Activated CD8-positive, alpha-beta memory T cell treated with anti-CD3 and anti-CD28 coated beads for 24 hours (primary cell): ENCODE measurements around the gene SNAP47.
A peak's percentile ranks its signal among the peaks of the same experiment; 100 is the strongest.

ENCODE experiments used
- DNase-seq: peaks from one replicate; pipeline ENCODE4 v3.0.0-alpha.2; 2020

Gene SNAP47

DNA sequence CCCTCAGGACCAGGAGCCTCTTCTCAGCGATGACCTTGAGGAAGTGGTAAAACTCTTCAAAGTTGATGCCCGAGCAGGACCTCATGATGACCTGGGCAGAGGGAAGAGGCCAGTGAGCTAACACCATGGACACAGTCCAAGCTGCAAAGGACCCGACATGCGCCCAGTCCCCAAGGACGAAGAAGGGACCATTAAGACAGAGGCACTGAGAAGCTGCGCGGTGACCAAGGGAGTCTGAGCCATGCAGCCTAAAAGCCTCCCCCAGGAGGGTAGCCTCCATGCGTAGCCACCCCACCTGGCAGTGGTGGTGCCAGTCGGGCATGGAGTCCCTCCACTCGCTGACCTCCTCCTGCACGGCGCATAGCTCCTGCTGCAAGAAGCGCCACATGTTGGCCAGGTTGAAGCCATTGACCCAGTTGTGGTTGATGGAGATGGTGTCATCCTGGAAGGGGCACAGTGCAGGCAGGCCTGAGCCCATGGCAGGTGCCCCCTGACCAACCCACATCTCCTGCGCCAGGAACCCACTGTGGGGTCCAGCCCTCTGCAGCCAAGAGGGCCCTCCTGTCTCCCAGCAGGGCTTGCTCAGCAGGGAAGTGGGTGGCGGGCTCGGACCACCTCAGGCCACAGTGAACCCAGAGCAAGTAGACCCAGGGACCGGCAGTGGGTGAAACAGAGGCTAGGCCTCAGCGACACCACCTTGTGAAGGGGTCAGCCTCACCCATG is 2.5 kb upstream of the SNAP47 start:
- peak; percentile 54 for DNase-seq

DNA sequence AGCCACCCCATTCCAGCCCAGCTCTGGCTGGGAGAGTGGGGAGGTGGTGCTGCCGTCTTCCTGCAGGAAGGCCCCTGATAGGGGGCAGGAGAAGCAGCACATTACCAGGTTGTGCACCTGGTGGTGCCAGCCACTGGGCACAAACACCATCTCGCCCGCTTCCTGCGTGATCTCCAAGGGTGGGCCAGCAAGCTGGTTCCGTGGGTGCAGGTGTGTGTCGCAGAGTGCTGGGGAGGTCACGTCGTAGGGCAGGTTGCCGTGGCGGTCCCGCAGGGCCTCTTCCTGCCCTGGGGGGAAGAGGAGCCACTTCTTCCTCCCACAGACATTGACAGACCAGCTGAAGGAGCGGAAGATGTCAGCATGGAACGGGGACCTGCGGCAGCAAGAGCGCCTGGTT is 1.9 kb upstream of the SNAP47 start:
- DNase-seq: no peak

DNA sequence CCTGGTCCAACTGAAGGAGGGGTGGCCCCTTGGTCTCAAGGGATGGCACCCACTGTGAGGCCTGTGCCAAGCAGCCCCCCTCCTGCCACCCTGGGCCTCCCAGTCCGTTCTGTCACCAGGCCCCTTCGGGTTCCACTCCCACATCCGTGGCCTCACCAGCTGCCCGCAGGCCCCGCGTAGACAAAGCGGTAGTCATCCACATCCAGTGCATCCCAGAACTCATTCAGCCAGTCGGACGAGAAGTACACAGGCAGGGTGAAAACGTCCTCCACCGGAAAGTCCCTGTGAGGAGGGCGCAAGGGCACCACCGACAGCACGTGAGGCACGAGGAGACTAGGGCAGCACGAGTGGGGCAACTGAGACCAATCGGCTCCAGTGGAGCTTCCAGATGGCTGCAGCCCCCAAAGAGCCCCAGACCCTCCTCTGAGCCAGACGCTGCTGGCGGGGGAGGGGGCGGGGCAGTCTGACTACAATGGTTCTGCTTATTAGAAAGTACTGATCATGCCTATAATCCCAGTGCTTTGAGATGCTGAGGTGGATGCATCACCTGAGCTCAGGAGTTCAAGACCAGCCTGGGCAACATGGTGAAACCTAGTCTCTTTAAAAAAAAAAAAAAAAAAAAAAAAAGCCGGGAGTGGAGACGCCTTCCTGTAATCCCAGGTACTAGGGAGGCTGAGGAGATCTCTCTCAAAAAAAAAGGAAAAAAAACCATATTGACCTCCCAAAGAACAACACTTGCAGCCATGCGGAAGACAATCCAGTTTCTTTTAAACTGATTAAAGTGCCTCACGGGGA is 1.3 kb upstream of the SNAP47 start:
- DNase-seq: peak; percentile 50

DNA sequence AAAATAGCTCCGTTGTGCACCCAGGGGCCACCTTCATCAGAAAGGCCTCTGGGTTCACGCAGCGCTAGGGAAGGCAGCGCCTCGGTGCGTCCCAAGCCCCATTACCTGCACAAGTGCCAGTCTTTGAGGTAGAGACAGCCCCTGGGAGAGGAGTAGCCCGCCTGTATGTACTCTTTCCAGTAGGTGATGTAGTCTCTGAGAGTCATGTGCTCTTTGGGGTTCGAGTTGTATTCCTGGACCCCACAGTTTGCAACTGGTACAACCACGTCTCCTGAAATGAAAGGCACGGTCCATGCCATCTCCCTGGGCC is 734 bp upstream of the SNAP47 start:
- no peak for DNase-seq

DNA sequence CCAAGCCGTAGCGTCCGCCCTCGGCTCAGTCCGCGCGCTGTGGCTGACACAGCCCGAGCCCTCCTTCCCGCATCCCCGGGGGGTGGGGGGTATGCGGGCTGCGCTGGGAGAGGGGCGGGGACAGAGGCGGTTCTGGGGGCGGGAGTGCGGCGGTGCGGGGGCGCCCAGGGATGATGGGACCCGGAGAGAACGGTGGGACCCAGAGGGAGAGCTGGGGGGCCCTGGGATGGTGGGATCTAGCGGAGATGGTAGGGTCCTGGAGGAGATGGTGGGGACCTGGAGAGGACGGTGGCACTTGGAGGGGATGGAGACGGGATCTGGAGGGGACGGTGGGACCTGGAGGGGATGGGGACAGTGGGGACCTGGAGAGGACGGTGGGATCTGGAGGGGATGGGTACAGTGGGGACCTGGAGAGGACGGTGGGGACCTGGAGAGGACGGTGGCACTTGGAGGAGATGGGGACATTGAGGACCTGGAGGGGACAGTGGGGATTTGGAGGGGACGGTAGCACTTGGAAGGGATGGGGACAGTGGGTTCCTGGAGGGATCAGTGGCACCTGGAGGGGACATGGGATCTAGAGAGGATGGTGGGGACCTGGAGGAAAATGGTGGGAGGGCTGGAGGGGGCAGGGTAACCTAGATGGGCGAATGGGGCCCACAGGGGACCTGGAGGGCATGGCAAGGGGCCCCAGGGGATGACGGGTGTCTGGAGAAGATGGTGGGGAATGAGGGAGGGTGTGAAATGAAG is 477 bp downstream of the SNAP47 start:
- DNase-seq: peak; percentile 62

DNA sequence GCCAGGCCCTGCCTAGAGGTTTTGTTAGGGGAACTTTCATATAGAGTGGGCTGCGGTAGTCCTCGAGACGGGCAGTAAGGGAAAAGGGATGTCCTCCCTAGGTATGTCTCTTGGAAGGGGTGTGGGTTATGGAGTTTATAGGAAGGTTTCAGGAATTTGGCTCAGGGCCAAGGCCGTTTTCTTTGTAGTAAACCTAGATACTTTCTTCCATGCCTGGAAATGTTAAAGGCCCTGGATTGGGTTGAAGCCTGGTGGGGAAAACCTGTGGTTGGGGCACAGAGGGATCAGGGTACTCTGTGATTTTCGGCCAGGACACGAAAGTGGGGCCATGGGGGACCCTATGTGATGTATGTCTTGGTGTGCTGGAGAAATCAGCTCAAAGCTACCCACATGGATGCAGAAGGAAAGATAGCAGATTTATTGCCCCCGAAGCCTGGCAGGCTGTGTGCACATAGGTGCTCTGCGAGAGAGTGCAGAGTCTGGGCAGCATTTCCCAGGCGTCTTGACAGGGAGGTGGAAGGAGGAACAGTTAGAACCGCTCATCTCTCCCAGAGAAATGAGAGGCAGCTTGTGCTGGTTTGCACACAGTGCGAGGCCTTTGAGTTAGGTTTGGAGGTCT is 1.7 kb downstream of the SNAP47 start:
- peak; percentile 50 for DNase-seq

DNA sequence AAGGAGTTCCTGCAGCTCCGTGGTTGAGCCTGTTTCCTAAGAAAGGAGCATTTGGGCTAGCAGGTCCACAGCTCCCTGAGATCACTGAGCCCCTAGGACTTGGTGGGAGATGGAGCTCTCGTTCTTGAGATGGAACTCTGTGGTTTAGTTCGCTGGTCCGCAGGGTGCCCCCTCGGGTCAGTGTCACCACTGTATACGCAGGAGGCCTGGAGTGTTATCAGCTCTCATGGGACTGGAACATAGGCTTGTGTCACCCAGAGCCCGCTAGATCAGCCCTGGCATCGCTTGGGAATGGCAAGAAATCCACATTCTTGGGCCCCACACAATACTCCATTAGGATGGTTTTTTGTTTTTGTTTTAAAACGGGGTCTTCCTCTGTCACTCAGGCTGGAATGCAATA is 3.6 kb downstream of the SNAP47 start:
- peak; percentile 41 for DNase-seq

DNA sequence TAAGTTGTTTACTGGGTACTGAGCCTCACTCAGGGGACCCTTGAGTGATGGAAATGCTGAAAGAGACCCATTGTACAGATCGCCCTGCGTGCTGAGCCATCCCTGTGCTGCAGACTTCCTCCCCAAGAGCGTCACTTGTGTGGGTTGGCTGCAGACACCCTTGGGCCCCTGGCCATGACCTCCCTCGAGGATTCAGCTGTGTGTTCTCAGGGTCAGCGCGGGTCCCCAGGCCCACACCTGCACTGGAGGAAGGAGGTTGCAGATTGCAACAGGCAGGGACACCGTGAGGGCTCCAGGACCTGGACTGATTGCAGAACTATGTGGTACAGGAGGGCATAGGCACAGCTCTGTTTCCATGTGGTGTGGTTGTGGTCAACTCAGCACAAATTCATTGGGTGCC is 4.4 kb downstream of the SNAP47 start:
- DNase-seq: no peak

DNA sequence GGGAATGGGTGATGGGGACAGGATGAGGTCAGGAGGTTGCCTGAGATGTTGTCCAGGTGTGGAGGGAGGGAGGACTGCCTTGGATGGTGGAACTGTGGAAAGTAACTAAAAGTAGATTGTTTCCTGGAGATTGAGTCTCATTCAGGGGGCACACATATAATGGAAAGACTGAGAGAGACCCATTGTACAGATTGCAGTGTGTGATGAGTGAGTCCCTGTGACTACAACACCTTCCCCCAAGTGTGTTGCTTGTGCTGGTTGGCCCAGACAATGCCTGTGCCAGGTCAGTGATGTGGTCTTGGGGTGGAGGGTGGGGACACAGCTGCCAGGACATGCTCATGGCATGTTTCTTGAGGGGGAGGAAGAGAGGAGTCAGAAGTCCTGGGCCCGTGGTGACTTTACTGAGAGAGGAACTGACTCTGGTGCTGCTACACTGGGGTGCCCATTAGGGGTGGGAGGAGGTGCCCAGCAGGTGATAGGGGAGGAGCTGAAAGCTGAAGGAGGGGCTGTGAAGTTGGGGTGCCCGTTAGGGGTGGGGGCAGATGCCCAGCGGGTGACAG is 5.2 kb downstream of the SNAP47 start:
- DNase-seq: no peak

DNA sequence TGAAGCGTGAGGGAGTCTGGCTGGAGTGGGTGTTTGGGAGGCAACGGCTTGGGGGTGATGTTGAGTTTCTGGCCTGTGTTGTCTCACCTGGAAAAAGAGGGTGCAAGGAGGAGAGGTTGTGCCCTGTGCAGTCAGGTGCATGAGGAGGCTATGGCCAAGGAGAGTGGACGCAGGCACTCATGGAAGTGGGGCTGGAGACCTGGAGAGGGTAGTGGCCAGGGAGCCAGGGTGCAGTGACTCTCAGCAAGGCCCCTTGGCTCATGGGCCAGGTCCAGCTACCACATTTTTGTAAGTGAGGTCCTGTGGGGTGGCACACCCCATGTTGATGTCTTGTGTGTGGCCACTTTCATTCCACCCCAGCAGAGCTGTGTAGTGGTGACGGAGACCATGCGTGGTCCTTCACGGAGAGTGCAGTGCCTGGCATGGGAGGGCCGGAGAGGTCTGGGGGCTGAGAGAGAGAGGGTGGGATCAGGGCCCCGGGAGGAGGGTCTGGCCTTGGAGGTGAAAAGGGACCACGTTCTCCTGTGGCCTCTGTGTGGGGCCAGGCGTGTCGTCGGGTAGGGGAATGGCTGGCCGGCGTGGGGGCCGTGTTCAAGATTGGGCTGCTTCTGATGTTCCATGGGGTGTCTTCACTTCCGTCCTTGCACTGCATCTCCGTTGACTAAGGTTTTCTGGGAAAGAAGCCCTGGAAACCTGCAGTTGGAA is 6.1 kb downstream of the SNAP47 start:
- DNase-seq: no peak

DNA sequence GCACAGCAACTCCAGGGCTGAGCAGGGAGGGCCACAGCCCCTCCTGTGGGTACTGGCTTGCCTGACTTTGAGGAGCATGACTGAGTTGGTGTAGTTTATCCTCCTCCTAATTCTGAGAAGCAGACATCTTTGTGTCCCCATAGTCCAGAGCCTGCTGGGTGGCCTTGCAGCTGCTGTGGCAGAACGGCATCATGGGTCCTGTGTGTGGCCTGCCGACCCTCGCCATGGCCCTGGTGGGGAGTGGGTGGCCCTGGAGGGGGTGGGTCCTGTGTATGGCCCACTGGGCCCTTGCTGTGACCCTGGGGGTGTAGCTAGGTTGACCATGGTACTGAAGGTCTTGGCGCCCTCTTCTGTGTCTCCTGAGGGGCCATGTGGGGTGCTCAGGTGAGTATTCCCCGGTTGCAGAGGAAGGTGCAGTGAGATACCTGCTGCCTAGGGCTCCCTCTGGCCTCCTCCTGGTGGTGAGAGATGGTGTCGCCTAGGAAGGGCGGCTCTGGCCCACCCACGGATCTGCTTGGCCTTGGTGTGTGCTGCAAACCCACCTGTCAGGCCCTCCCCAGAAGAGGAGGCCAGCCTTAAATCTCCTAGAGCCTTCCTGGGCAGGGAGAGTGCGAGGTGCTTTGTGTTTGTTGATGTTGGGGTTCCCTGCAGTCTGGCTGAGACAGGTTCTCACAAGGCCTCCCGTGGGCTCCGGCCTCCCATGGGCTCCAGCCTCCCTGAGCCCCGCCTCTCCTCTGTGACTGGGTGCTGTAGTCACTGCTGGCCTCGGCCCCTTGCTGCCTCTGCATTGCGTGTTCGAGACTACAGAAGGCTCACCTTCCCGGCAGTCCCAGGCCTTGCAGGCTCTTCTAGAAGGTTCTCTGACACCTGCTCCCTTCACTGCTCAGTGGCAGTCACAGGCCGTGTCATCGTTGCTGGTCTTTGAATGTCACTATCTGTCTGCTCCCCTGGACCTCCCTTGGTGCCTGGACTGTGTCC is 7.8 kb downstream of the SNAP47 start:
- no peak for DNase-seq

DNA sequence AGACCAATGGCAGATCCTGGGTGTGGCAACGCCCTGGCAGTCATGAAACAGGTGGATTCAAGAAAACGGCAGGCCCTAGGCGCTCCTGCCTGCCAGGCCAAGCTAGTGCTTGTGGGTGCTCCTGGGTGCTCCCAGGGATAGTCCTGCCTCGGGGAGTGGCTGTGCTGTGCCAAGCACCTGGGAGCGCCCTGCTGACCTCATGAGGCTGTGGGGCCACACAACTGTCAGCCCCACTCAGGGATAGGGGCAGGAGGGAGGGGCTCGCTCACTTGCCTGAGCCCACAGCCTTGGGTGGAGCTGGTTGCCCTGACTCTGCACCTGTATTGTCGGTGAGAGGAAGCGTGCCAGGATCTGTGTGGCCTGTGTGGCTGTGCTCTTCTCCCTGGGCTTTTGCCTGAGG is 9.4 kb downstream of the SNAP47 start:
- DNase-seq: no peak

DNA sequence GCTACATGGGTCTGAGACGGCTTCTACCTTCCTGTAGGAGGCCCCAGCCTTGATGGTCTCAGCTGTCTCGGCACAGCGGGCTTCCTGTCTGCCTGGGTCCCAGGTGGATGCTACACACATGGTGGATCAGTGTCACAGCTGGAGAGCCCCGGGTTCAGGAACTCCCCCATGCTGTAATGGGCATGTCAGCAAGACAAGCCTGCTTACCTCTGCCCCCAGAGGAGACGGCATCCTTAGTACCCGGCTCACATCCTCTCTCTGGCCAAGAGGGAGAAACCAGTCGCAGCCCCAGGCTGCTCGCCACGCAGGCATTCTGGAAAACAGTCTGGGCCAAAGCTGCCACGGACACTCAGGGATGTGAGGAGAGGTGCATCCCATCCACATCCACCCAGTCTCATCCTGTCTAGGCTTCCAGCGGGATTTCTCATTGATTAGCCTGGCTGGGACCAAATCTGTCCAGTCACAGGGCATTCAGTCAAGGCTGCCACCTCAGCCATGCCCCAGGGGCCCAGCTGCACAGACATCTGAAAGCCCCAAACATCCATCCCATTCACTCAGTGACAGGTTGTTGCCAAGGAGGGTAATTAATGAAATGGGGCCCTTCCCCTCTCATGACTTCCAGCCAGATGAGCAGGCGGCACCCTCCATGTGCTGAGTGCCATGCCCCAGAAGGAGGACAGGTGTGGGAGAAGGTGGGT is 10.5 kb downstream of the SNAP47 start:
- DNase-seq: no peak

DNA sequence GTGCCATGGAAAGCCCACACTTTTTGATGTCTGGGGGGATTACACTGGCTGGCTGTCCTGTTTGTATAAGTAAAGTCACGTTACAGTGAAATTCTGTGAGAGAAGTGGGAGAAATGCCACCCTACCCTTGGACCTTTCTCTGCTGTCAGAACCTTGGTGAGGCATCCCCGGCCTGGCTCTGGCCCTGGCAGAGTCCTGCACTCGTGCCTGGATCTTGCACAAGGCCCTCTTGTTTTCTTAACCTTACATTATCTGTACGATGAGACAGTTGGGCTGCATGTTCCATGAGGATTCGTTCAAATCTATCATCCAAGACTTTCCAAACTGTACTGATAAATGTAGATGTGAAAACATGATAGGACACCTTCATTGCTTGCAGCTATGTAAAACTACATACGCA is 11.4 kb downstream of the SNAP47 start:
- DNase-seq: no peak

DNA sequence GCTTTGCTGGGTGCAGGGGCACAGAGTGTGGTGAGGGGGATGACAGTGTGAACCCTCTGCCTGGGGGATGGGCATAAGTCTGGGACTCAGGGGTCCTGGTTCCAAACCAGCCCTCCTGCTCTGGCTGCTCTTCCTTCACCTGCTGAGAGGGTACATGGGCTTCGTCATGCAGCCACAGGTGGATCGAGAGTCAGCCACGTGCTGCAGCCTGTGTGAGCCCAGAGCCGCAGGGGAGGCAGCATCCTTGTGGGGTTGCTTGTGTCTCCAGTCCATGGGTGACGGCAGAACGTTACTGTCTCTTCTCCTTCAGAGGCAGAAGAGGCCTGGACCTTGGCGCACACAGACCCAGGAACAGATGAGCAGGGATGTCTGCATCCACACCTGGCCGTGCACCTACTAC is 12.1 kb downstream of the SNAP47 start:
- no peak for DNase-seq

DNA sequence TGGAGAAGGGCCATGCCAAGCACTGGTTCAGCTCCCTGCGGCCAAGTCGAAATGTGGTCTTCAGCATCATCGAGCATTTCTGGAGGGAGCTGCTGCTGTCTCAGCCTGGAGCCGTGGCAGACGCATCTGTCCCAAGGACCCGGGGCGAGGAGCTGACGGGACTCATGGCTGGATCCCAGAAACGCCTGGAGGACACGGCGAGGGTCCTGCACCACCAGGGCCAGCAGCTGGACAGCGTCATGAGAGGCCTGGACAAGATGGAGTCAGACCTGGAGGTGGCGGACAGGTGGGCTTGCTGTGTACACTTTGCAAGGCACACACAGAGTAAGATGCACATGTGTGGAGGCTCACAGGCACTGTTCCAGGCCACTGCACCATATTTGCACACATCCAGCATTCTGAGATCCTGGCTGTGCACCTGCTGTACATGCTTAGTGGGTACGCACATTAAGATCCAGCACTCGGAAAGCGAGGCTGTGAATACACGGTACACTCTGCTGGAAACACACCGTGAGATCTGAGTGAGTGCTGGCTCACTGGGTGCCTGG is 12.8 kb downstream of the SNAP47 start:
- no peak for DNase-seq

DNA sequence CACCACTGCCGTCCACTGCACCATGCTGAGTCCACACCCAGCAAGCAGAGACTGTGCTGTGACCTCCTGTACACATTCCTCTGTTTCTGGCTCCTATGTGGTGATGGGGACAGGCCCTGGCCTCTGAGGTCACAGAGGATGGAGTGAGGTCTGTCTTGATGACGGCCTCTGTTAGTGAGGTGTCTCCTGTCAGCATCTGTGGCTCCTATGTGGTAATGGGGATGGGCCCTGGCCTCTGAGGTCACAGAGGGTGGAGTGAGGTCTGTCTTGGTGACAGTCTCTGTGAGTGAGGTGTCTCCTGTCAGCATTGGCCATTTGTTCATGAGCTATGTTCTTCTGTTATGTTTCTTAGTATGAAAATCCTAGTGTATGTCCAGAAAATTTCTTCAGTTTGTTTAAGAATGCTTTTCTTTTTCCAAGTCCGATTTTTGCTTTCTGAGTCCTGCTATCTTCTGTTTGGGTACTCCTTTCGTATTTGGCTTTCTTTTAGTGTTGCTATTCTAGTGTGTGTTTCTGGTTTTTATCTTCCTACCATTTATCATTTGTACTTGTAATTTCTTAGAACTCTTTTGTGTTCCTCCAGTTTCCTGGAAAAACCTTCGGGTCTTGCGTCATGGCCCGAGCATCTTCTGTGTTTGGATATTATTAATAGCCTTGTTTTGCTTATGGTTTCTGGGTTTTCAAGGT is 13.4 kb downstream of the SNAP47 start:
- DNase-seq: no peak

DNA sequence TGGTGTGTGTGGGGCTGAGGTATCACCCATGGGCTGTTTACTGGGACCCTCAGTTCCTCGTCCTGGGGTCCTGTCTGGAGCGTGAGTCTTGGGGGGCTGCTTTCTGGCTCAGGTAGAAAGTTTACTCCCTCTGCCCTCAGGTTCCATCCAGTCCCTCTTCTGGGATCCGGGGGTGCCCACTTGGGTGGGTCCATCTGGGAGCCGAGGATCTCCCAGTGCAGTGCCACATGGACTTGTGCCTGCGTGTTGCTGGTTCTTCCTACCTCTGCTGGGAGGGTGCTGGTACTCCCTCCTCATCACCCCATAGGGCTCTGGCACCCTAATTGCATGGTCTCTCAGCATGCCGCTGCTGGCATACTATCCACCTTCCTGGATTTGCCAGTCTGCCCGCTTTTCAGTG is 14.0 kb downstream of the SNAP47 start:
- DNase-seq: no peak

DNA sequence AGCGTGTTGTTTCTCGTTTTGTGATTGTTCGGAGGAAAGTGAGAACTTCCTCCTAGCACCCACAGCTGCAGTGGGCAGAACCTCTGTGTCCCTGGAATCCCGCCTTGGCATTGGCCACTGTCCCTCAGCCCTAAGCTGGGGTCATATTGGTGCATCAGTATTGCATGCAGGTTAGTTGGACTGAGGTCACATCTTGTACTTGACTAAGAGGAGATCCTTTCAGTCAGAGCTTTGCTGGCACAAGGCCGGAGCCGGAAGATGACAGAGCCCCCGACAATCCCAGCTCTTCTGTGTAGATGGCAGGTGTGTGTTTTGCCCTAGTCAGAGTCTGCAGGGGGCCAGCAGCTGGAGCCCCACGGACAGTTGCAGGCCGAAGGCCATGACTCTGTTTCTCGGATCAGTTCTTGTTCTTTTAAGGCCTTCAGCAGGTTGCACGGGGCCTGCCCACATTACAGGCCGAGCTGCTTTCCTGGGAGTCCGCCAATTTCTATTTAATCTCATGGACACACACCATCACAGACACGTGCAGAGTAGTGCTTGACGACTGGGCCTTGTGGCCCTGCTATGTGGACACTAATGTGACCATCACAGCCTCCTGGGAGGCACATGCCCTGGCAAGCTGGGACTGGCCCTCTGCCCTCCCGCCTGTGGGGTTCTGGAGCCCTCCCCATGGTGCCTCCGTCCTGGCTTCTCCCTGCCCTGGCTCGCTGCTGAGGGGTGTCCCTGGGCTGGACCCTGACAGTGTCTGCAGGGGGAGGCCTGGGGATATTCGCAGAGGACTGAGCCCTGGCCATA is 14.9 kb downstream of the SNAP47 start:
- no peak for DNase-seq
